OCI-LY7 (cell line): ENCODE data around the gene TMEM184B. TPM values are rescaled to one million over a fixed set of nuclear protein-coding genes. Genes with fewer than 3 reads are reported as not detected.

ENCODE experiments used
- BruUV-seq: library from RNA; stranded (reverse); fragments of 400-500 nt; replicated peaks from 2 replicates; lab custom pipeline; 2021; lab: Mats Ljungman, UMichigan
- CTCF ChIA-PET: fragments of 300-600 bp; sonication (Branson Sonifier 250); formaldehyde crosslinking; loops from one replicate; lab custom pipeline; 2022; ENCODE audit warnings: antibody characterized with exemption; ENCODE audit not compliant: unreplicated experiment; lab: Charles Lee
- POLR2A ChIA-PET: fragments of 300-600 bp; sonication (Branson Sonifier 250); formaldehyde crosslinking; loops from one replicate; lab custom pipeline; 2022; ENCODE audit warnings: antibody characterized with exemption; lab: Charles Lee
- DNase-seq: peaks from one replicate; pipeline ENCODE4 v3.0.0-alpha.2; 2015; ENCODE audit warnings: low spot score
- H2AFZ ChIP-seq: fragments of 200-600 bp; sonication (generic), shearing (Covaris generic); 2 replicates; pipeline ENCODE4 v1.6.1; 2014; ENCODE audit warnings: mild to moderate bottlenecking, antibody characterized with exemption, low read length, moderate library complexity
- H3K27ac ChIP-seq: fragments of 200-600 bp; sonication (generic); 2 replicates; pipeline ENCODE4 v1.5.1; 2014; ENCODE audit warnings: mixed run types, low read depth, mild to moderate bottlenecking, moderate library complexity, low read length, inconsistent platforms; ENCODE audit not compliant: poor library complexity, severe bottlenecking
- H3K36me3 ChIP-seq: fragments of 200-600 bp; sonication (generic); 2 replicates; pipeline ENCODE4 v1.6.1; 2014; ENCODE audit warnings: mild to moderate bottlenecking, antibody characterized with exemption, low read length, moderate library complexity, mixed read lengths; ENCODE audit not compliant: insufficient read depth
- H3K4me1 ChIP-seq: fragments of 200-600 bp; sonication (generic); 2 replicates; pipeline ENCODE4 v1.5.1; 2014; ENCODE audit warnings: mild to moderate bottlenecking, low read length; ENCODE audit not compliant: insufficient read depth, poor library complexity, severe bottlenecking
- H3K4me2 ChIP-seq: fragments of 200-600 bp; sonication (generic); 2 replicates; pipeline ENCODE4 v1.6.1; 2014; ENCODE audit warnings: mild to moderate bottlenecking, low read length
- H3K4me3 ChIP-seq: fragments of 200-600 bp; sonication (generic); 2 replicates; pipeline ENCODE4 v1.5.1; 2014; ENCODE audit warnings: mild to moderate bottlenecking, low read depth, low read length; ENCODE audit not compliant: poor library complexity, severe bottlenecking
- H3K79me2 ChIP-seq: fragments of 200-600 bp; sonication (generic); 2 replicates; pipeline ENCODE4 v1.6.1; 2016; ENCODE audit warnings: low read depth, mild to moderate bottlenecking, low read length, moderate library complexity, mixed read lengths; ENCODE audit not compliant: insufficient read depth
- H3K9me2 ChIP-seq: fragments of 200-600 bp; sonication (generic); 2 replicates; pipeline ENCODE4 v1.6.1; 2016; ENCODE audit warnings: mild to moderate bottlenecking, low read length, mixed read lengths; ENCODE audit not compliant: insufficient read depth
- H3K9me3 ChIP-seq: fragments of 200-600 bp; sonication (generic); 2 replicates; pipeline ENCODE4 v1.6.1; 2014; ENCODE audit warnings: mild to moderate bottlenecking, mixed run types, low read length, mixed read lengths
- H4K20me1 ChIP-seq: fragments of 200-600 bp; sonication (generic); 2 replicates; pipeline ENCODE4 v1.6.1; 2014; ENCODE audit warnings: mild to moderate bottlenecking, antibody characterized with exemption, low read length, moderate library complexity, mixed read lengths; ENCODE audit not compliant: insufficient read depth
- CTCF ChIP-seq: fragments of 200-600 bp; sonication (generic); conservative IDR thresholded peaks from 2 replicates; pipeline ENCODE4 v1.5.1; 2014; ENCODE audit warnings: mild to moderate bottlenecking, antibody characterized with exemption, low read length, moderate library complexity, mixed read lengths
- EZH2phosphoT487 ChIP-seq: fragments of 200-600 bp; sonication (generic); IDR thresholded peaks from 2 replicates; pipeline ENCODE4 v1.6.1; 2018; ENCODE audit warnings: low read depth, borderline replicate concordance, mild to moderate bottlenecking, mixed run types, antibody characterized with exemption, low read length, moderate library complexity, mixed read lengths
- intact Hi-C: fragments of 100-400 bp; cut with micrococcal nuclease; formaldehyde crosslinking; loops from one replicate; pipeline ENCODE4 v1.10.0; 2022; ENCODE audit not compliant: unreplicated experiment
- total RNA-seq, 2 experiments: library from RNA; depleted of rRNA in 1 of 2; stranded (reverse); fragments of >200 nt in 1 of 2; shearing (Covaris generic) in 1 of 2; gene quantifications; 2 replicates each; pipeline ENCODE4 v1.2.3, GENCODE V29; 2014 to 2022

TMEM184B gene
- total RNA-seq, 2 experiments from 2014 or later: 19.1 to 50.2 TPM

GRCh38 chr22:38205261-38206128 is 67.3 kb downstream of the TMEM184B start:
- Histone ChIP-seq H3K4me3 (no peak overlapping the region), H3K36me3 (no peaks in the 10 kb centered on the region), H3K27ac (peak overlapping the region; percentile 18), H2AFZ (no peak overlapping the region), H3K9me2 (no peaks in the 10 kb centered on the region), H4K20me1 (no peaks in the 10 kb centered on the region), H3K4me2 (peak overlapping the region; percentile 90), H3K4me1 (peaks cover 41% of the 10 kb centered on the region), H3K9me3 (no peaks in the 10 kb centered on the region), H3K79me2 (no peaks in the 10 kb centered on the region)
- intact Hi-C loops: no loop called here
- POLR2A ChIA-PET: interaction anchor here (0.6 to 0.7 kb wide), 2 partner anchors 9 to 19 kb away, joined by 3 to 6 read pairs; no protein-coding TSS in a partner anchor
- BruUV-seq: no TSS peak
- TF ChIP-seq CTCF (no peak), EZH2phosphoT487 (no peak)
- CTCF ChIA-PET: no interaction called here
- no peak for DNase-seq

GRCh38 chr22:38204784-38205183 is 68.0 kb downstream of the TMEM184B start:
- no peaks in the 10 kb centered on the region for H3K79me2 ChIP-seq
- no peaks in the 10 kb centered on the region for H4K20me1 ChIP-seq
- no peak overlapping the region for H3K4me3 ChIP-seq
- TF ChIP-seq EZH2phosphoT487: no peak
- TF ChIP-seq CTCF: no peak
- no peaks in the 10 kb centered on the region for H3K9me2 ChIP-seq
- H2AFZ ChIP-seq: no peak overlapping the region
- no TSS peak for BruUV-seq
- no peaks in the 10 kb centered on the region for H3K9me3 ChIP-seq
- H3K4me2 ChIP-seq: peak overlapping the region; percentile 90
- intact Hi-C loops: loop anchor here (5.0 kb wide), 3 partner anchors 38 to 368 kb away; partner anchors contain the start of genes CSNK1E and DMC1
- peak overlapping the region; percentile 19 for H3K27ac ChIP-seq
- H3K4me1 ChIP-seq: peaks cover 42% of the 10 kb centered on the region
- peak; percentile 82 for DNase-seq
- ChIA-PET CTCF (no interaction called here), POLR2A (interaction anchor here (0.6 kb wide), 1 partner anchor 19 kb away, joined by 3 read pairs; no protein-coding TSS in a partner anchor)
- no peaks in the 10 kb centered on the region for H3K36me3 ChIP-seq
